HG02970 (cell line): ENCODE data around the gene S100A5.

ENCODE experiments used
- ATAC-seq: cut with Tn5 transposase; IDR thresholded peaks from one replicate; pipeline ENCODE4 v1.9.1; 2021; ENCODE audit warnings: mild to moderate bottlenecking, moderate library complexity, moderate number of reproducible peaks; ENCODE audit not compliant: unreplicated experiment, low FRiP score

Gene S100A5

GRCh38 chr1:153548722-153549688, 8.3 kb upstream of the S100A5 start, which contains the start of gene S100A3:
Gene S100A3, minus strand, starts transcription at chr1:153549258. Its CDS starts 773 bp downstream, at chr1:153548485.
- ATAC-seq = no peak

DNA sequence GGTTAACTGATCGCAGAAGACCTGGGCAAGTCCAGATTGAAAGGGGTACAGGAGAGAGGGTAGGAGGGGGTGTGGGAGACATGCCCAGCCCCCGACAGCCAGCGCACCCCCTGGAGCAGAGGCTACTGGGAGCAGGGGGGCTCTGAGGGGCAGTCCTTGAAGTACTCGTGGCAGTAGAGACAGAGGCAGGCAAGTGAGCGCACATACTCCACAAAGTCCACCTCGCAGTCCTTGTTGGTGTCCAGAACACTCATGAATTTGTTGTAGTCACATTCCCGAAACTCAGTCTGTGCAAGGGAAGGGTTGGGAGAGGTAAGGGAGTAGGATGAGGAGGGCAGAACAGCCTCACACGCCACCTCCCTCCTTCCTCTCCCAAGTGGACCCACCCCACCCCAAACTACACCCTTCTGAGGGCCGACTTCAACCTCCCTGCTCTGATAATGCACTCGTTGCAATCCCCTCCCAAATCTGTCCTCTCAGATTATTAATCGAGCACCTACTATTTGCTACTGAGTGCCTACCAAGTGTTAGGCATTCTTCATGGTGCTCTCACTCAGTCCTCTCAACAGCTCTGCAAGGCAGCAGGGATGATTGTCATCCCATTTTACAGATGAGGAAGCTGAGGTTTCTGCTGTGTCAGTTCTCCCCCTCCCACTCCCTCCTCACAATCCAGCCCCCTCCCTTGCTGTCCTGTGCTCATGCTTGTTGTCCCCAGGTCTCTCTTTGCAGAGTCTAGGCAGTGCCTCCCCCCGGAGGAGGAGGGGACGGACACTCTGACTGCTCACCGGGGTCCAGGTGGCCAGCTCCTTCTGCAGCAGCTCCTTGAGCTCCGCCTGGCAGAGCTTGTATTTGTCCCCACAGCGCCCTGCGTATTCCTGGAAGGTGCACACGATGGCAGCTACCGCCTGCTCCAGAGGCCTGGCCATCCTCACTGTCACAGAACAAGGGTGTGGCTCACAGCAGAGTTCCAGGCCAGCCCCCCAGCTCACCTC, 7.1 kb upstream of the S100A5 start:
- ATAC-seq = no peak

DNA sequence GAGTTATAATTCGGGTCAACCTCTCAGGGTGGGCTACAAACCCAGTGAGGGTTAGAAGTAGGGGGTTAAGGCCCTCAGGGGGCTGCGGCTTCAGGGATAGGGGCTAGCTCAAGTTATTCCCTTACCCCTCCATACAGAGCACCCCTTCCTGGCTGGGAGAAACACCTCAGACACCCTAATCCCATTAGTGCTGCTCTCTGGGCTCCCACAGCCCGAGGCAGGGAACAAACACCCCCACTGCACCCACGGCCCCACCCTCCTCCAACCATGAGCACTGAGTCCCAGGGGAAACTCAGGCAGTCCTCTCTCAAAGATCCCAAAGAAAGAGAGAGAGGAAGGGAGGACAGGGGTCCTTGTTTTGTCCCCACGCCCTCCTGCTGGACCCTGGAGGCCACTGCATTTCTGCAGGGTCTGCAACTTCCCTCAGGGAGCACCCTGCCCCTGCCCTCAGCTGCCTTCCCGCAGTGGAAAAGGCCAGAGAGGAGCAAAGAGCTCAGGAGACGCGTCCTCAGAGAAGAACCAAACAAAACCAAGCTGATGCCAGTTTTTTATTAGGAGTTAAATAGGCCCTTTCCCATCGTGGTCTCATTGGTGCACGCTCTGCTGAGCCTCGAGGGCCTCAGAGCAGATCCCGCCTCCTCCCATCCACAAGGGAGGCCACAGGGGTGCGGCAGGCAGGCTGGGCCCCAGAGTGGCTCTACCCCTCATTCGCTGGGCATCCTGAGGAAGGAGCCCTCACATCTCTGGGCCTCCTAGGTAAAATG, 6.2 kb upstream of the S100A5 start:
- no peak for ATAC-seq

GRCh38 chr1:153546371-153546770, 5.6 kb upstream of the S100A5 start:
- no peak for ATAC-seq

GRCh38 chr1:153545067-153546055, 4.6 kb upstream of the S100A5 start, which contains the start of gene S100A4:
Gene S100A4, minus strand, starts transcription at chr1:153545806. Its CDS starts 1,012 bp downstream, at chr1:153544794.
- no peak for ATAC-seq

- ATAC-seq = no peak
Measured at GRCh38 chr1:153544453-153545066, 3.8 kb upstream of the S100A5 start.

DNA sequence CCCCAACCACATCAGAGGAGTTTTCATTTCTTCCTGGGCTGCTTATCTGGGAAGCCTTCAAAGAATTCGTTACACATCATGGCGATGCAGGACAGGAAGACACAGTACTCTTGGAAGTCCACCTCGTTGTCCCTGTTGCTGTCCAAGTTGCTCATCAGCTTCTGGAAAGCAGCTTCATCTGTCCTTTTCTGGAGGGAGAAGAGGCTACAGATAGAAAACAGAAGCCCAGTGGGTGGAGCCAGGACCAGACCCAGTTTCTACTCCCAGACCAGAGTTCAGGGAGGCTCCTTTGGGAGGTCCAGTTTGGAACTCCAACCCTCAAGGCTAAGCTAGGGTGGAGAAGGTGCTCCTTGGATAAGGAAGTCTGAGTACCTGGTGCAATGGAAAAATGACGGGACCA, 3.0 kb upstream of the S100A5 start:
- no peak for ATAC-seq

- no peak for ATAC-seq
Measured at GRCh38 chr1:153542956-153543711, 2.4 kb upstream of the S100A5 start.

DNA sequence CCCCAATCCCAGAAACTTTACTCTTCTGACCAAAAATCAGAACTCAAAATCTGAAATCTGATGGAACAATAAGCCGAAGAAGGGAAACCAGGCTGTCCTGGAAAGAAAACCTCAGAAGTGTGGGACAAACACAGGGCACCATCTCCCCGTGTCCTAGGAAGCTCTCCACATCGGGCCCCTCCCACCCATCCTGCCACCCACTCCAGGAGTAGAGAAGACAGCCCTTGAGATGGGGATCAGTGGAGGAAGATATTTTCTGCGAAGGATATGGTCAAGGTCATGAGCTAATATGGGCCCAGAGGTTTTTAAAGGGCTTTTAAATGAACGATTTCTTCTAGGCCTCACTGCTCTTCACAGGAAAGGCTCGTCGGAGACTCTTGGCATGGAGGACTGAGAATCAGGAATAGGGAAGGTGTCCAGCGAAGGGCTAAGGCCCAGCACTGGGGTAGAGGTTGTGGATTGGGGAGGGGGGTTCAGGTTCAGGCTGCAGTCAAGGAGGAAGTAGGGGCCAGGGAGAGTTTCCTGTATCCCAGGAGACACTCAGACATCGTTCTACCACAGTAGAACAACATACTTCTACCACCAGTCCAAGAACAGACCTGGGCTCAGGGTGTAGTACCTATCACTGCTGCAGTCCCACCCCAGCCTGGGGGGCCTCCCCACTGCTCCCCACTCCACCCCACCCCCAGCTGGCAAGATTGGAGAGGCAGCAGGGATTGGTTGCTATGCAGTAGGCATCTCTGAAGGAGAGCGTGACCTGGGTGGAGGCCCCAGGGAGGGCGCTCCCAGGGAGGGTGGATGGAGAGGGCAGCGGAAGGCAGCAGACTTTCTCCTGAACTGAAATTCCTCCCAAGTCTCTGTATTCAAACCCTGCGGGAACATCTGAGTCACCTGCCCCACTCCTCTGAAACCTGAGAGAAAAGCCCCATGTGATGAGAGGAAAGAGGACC, 1.2 kb upstream of the S100A5 start:
- ATAC-seq = no peak

DNA sequence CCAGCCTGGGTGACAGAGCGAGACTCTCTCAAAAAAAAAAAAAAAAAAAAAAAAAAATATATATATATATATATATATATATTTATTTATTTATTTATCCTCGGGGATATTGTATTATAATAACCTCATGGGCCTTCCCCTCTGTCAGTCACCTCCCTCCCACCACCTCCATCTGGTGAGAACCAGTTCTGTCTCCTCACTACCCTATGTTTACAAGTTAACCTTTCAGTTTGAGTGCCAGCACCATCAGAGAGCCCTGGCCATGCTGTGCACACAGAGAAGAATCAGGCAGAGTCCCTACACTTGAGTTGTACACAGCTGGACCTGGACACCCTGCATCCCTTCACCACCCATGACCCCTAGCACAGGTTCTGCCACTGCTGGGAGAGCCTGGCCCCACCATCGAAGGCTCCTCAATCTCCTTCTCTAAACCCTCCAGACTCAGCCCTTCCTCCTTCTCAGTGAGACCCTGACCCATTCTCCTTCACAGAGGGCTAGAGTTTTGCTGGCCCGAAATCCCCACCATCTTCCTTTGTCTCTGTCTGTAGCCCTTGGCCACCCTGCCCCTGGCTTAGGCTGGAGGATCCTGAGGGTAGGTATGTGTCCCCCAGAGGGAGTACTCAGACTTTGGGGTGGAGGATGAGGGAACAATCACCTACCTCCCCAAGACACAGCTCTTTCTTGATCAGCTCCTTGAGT, 1.2 kb downstream of the S100A5 start:
- no peak for ATAC-seq

GRCh38 chr1:153538315-153538821, 2.4 kb downstream of the S100A5 start:
- ATAC-seq = no peak

DNA sequence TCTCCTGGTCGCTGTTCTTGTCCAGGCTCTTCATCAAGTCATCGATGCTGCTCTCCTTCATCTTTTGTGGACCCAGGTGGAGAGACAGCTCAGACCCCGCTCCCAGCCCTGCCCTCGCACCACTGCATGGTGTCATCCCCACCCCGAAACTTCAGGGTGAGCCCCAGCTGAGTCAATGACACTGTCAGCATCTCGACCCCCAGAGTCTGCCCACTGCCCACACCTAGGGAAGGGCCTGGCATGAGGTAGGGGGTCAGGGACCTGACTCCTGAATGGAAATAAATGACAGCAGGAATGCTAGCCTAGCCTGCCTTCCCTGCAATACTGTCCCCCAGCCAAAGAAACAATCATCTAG, 3.4 kb downstream of the S100A5 start:
- ATAC-seq = no peak

GRCh38 chr1:153536671-153537375, 3.9 kb downstream of the S100A5 start:
- ATAC-seq = no peak

- ATAC-seq = no peak
Measured at GRCh38 chr1:153536012-153536670, 4.6 kb downstream of the S100A5 start.
